ENCODE results near the gene APBB3.
"Not testable (repeated sequence)": the region's sequence is repeated elsewhere in the genome, so short reads cannot be mapped to it uniquely, and the experiment has no call there.

APBB3 gene

DNA sequence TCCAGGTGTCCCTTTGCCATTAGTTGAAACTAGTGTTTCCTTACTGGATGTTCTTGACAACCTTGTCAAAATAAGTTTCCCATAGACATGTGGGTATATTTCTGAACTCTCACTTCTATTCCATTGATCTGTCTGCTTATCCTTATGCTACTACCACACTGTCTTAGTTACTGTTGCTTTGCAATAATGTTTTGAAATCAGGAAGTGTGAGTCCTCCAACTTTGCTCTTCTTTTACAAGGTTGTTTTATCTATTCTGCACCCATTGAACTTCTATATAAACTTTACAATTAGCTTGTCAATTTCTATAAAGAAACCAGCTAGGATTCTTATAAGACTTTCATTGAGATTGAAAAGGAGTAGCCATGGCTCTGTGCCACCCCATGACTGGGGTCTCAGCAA is 44.3 kb upstream of the APBB3 start (continued):
- TF ChIP-seq, protein P1, sequence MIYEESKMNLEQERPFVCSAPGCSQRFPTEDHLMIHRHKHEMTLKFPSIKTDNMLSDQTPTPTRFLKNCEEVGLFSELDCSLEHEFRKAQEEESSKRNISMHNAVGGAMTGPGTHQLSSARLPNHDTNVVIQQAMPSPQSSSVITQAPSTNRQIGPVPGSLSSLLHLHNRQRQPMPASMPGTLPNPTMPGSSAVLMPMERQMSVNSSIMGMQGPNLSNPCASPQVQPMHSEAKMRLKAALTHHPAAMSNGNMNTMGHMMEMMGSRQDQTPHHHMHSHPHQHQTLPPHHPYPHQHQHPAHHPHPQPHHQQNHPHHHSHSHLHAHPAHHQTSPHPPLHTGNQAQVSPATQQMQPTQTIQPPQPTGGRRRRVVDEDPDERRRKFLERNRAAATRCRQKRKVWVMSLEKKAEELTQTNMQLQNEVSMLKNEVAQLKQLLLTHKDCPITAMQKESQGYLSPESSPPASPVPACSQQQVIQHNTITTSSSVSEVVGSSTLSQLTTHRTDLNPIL (CRISPR knock-in tag; IDR thresholded peaks at IDR 0.05; ENCODE audit: low read depth) = no peak
- TF ChIP-seq RARB (CRISPR knock-in tag; IDR thresholded peaks at IDR 0.05) = no peak

- TF ChIP-seq ISL1 (CRISPR knock-in tag; IDR thresholded peaks at IDR 0.05) (peak; percentile 78), ZNF565 (CRISPR knock-in tag; conservative IDR thresholded peaks at IDR 0.05; ENCODE audit: low read depth) (no peak)
- ATAC-seq = no peak
Measured at GRCh38 chr5:140607031-140607430, 42.6 kb upstream of the APBB3 start.

DNA sequence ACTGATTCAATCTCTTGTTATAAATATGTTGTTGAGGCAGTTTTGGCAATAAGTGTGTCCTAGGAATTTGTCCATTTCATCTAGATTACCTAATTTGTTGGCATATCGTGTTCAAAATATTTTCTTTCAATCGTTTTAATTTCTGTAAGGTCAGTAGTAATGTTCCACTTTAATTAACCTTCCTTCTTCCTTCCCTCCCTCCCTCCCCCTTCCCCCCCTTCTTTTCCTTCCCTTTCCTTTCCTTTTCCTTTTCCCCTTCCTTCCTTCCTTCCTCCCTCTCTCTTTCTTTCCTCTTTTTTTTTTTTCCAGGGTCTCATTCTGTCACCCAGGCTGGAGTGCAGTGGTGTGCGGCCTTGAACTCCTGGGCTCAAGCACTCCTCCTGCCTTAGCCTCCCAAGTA is 41.5 kb upstream of the APBB3 start:
- no peak for ATAC-seq
- TF ChIP-seq GLIS3 (CRISPR knock-in tag; IDR thresholded peaks at IDR 0.05) = no peak
- TF ChIP-seq TSHZ2 (CRISPR knock-in tag; IDR thresholded peaks at IDR 0.05) = no peak
- TF ChIP-seq ZNF70 (CRISPR knock-in tag; IDR thresholded peaks at IDR 0.05) = no peak

DNA sequence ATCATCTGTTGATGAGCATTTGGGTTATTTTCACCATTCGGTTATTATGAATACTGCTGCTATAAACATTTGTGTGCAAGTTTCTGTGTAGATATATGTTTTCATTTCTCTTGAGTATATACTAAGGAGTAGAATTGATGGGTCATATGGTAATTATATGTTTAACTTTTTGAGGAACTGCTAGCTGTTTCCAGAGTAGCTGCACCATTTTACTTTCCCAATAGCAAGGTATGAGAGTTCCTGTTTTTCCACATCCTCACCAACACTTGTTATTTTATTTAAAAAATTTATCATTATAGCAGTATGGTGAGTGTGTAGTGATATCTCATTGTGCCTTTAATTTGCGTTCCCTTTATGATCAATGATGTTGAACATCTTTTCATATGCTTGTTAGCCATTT is 39.3 kb upstream of the APBB3 start:
- no peak for ATAC-seq
- no peak for TF ChIP-seq TOX (CRISPR knock-in tag; IDR thresholded peaks at IDR 0.05; ENCODE audit: borderline replicate concordance)
- TF ChIP-seq ESRRG (CRISPR knock-in tag; IDR thresholded peaks at IDR 0.05) = no peak
- TF ChIP-seq CSRNP3 (CRISPR knock-in tag; IDR thresholded peaks at IDR 0.05) = no peak
- no peak for TF ChIP-seq POU6F1 (CRISPR knock-in tag; IDR thresholded peaks at IDR 0.05; ENCODE audit: borderline replicate concordance, low read depth)
- TF ChIP-seq BACH2 (CRISPR knock-in tag; IDR thresholded peaks at IDR 0.05; ENCODE audit: borderline replicate concordance) = no peak
- no peak for TF ChIP-seq ARNTL (CRISPR knock-in tag; IDR thresholded peaks at IDR 0.05; ENCODE audit: borderline replicate concordance, low read depth)
- TF ChIP-seq ZC3H10 (CRISPR knock-in tag; IDR thresholded peaks at IDR 0.05) = no peak
- TF ChIP-seq TSHZ2 (CRISPR knock-in tag; IDR thresholded peaks at IDR 0.05) = no peak
- no peak for TF ChIP-seq ZNF70 (CRISPR knock-in tag; IDR thresholded peaks at IDR 0.05)
- no peak for TF ChIP-seq SNAI2 (CRISPR knock-in tag; IDR thresholded peaks at IDR 0.05)
- TF ChIP-seq PPARA (CRISPR knock-in tag; IDR thresholded peaks at IDR 0.05; ENCODE audit: borderline replicate concordance) = no peak
- no peak for TF ChIP-seq ZFP30 (CRISPR knock-in tag; IDR thresholded peaks at IDR 0.05)
- TF ChIP-seq, protein P1 (CRISPR knock-in tag; IDR thresholded peaks at IDR 0.05; ENCODE audit: low read depth) = no peak

- not testable (repeated sequence) for ATAC-seq
Measured at GRCh38 chr5:140603446-140603698, 39.0 kb upstream of the APBB3 start.

Measured in SK-N-SH treated with all-trans-retinoic acid at 6 μM for 48 hours (cell line).